Fibroblast of pulmonary artery (primary cell): ENCODE results near the gene XIRP1.
A peak's percentile ranks its signal among the peaks of the same experiment; 100 is the strongest.
"Not testable (repeated sequence)": the region's sequence is repeated elsewhere in the genome, so short reads cannot be mapped to it uniquely, and the experiment has no call there.

Experiments
- DNase-seq: peaks from one replicate; pipeline ENCODE4 v3.0.0-alpha.2; 2010; ENCODE audit warnings: low read depth
- H3K4me3 ChIP-seq: replicated peaks from 2 replicates; pipeline ENCODE4 v1.5.1; 2011; ENCODE audit warnings: low read depth, mild to moderate bottlenecking, control low read depth, low read length, moderate library complexity
- CTCF ChIP-seq: IDR thresholded peaks from 2 replicates; pipeline ENCODE4 v1.5.1; 2011; ENCODE audit warnings: mild to moderate bottlenecking, control low read depth, low read length, inconsistent platforms; ENCODE audit errors: missing control alignments

XIRP1 gene

GRCh38 chr3:39173318-39174125 lies 18.9 kb downstream of the XIRP1 start:
- no peak for DNase-seq
- no peak for TF ChIP-seq CTCF
- no peak overlapping the region for H3K4me3 ChIP-seq

GRCh38 chr3:39171860-39172259 lies 20.5 kb downstream of the XIRP1 start:
- no peak for DNase-seq
- no peak overlapping the region for H3K4me3 ChIP-seq
- no peak for TF ChIP-seq CTCF

- not testable (repeated sequence) for H3K4me3 ChIP-seq, DNase-seq
Observed at GRCh38 chr3:39170877-39171276, 21.5 kb downstream of the XIRP1 start.

- TF ChIP-seq CTCF: no peak
- no peak for DNase-seq
- no peak overlapping the region for H3K4me3 ChIP-seq
Observed at GRCh38 chr3:39170461-39170860, 21.9 kb downstream of the XIRP1 start.

GRCh38 chr3:39169712-39170111 lies 22.7 kb downstream of the XIRP1 start:
- no peak for DNase-seq
- no peak overlapping the region for H3K4me3 ChIP-seq
- TF ChIP-seq CTCF: no peak

- no peak for TF ChIP-seq CTCF
- DNase-seq: no peak
- H3K4me3 ChIP-seq: no peak overlapping the region
Observed at GRCh38 chr3:39168156-39168780, 24.1 kb downstream of the XIRP1 start.

GRCh38 chr3:39166932-39167532 lies 25.4 kb downstream of the XIRP1 start:
- no peak for TF ChIP-seq CTCF
- no peak overlapping the region for H3K4me3 ChIP-seq
- peak; percentile 99 for DNase-seq
